ENCODE results near the gene OR4K14. TPM values are rescaled to one million over a fixed set of nuclear protein-coding genes. Genes with fewer than 3 reads are reported as not detected.

Gene OR4K14
- total RNA-seq (under 1 TPM; 0.31 to 0.87 TPM), polyA plus RNA-seq (ENCODE audit: insufficient read depth, low read depth, low replicate concordance) (not detected)
- long read RNA-seq, donor 1 = 0 reads
- long read RNA-seq, donor 2 = 0 reads

- no peak for DNase-seq
Observed at GRCh38 chr14:20019257-20019865, at the start of gene OR4K14. Gene OR4K14, minus strand, starts transcription at chr14:20019307. Its CDS starts 4,114 bp downstream, at chr14:20015193.

GRCh38 chr14:20059745-20060144 lies 40.6 kb upstream of the OR4K14 start, which contains the start of gene OR4L1:
Gene OR4L1, plus strand, starts transcription at chr14:20060045. Its CDS starts 0 bp downstream, at chr14:20060045.
- intact Hi-C loops (cut with DNase I; ENCODE audit: low total_unique reads) = no loop called here
- Histone ChIP-seq H3K4me3 (no peak within 1 kb of the TSS), H3K27ac (no peak within 1 kb of the TSS), H3K9me3 (no peaks in the 10 kb centered on the region), H3K27me3 (no peaks in the 10 kb centered on the region), H3K36me3 (ENCODE audit: low read depth, missing control alignments) (no peaks in the 10 kb centered on the region), H3K4me1 (no peaks in the 10 kb centered on the region)
- DNase-seq = no peak
- no peak for TF ChIP-seq CTCF (IDR thresholded peaks at IDR 0.05)
- TF ChIP-seq POLR2A (IDR thresholded peaks at IDR 0.05) = no peak
- WGBS, 2 donors = 76 to 81% methylated on average over 2 of the region's 2 CpGs

More at GRCh38 chr14:20019257-20019865, at the start of gene OR4K14:
- Histone ChIP-seq H3K27ac (no peak within 1 kb of the TSS), H3K27me3 (no peaks in the 10 kb centered on the region), H3K4me1 (no peaks in the 10 kb centered on the region), H3K36me3 (ENCODE audit: low read depth, missing control alignments) (no peaks in the 10 kb centered on the region), H3K4me3 (no peak within 1 kb of the TSS), H3K9me3 (no peaks in the 10 kb centered on the region)
- TF ChIP-seq POLR2A (IDR thresholded peaks at IDR 0.05) (no peak), CTCF (IDR thresholded peaks at IDR 0.05) (no peak)
- 70 to 82% methylated on average over 2 of the region's 2 CpGs for WGBS, 2 donors
- intact Hi-C loops (cut with DNase I; ENCODE audit: low total_unique reads) = no loop called here

- no peaks in the 10 kb centered on the region for H3K27me3 ChIP-seq
- TF ChIP-seq CTCF (IDR thresholded peaks at IDR 0.05) (no peak), POLR2A (IDR thresholded peaks at IDR 0.05) (no peak)
- no peak overlapping the region for H3K4me3 ChIP-seq
- H3K36me3 ChIP-seq (ENCODE audit: low read depth, missing control alignments) = no peaks in the 10 kb centered on the region
- WGBS, 2 donors = 62 to 69% methylated on average over 1 of the region's 1 CpG
- intact Hi-C loops (cut with DNase I; ENCODE audit: low total_unique reads) = no loop called here
- no peaks in the 10 kb centered on the region for H3K4me1 ChIP-seq
- no peaks in the 10 kb centered on the region for H3K9me3 ChIP-seq
- no peak for DNase-seq
- H3K27ac ChIP-seq = no peak overlapping the region
Observed at GRCh38 chr14:20048202-20048601, 29.1 kb upstream of the OR4K14 start.

- intact Hi-C loops (cut with DNase I; ENCODE audit: low total_unique reads) = no loop called here
- no peaks in the 10 kb centered on the region for H3K9me3 ChIP-seq
- no peak for DNase-seq
- H3K27ac ChIP-seq = no peak overlapping the region
- 74 to 84% methylated on average over 4 to 5 of the region's 5 CpGs for WGBS, 2 donors
- no peak overlapping the region for H3K4me3 ChIP-seq
- H3K36me3 ChIP-seq (ENCODE audit: low read depth, missing control alignments) = no peaks in the 10 kb centered on the region
- no peaks in the 10 kb centered on the region for H3K27me3 ChIP-seq
- TF ChIP-seq CTCF (IDR thresholded peaks at IDR 0.05) = no peak
- H3K4me1 ChIP-seq = no peaks in the 10 kb centered on the region
Observed at GRCh38 chr14:20044243-20044642, 25.1 kb upstream of the OR4K14 start.

GRCh38 chr14:20035938-20036337 lies 16.8 kb upstream of the OR4K14 start, which contains the start of gene OR4K13:
Gene OR4K13, minus strand, starts transcription at chr14:20036038. Its CDS starts 1,280 bp downstream, at chr14:20034758.
- 94 to 97% methylated on average over 4 of the region's 4 CpGs for WGBS, 2 donors
- H3K27me3 ChIP-seq = no peaks in the 10 kb centered on the region
- H3K27ac ChIP-seq = no peak within 1 kb of the TSS
- intact Hi-C loops (cut with DNase I; ENCODE audit: low total_unique reads) = no loop called here
- H3K4me1 ChIP-seq = no peaks in the 10 kb centered on the region
- no peak for DNase-seq
- no peaks in the 10 kb centered on the region for H3K36me3 ChIP-seq (ENCODE audit: low read depth, missing control alignments)
- H3K4me3 ChIP-seq = no peak within 1 kb of the TSS
- TF ChIP-seq CTCF (IDR thresholded peaks at IDR 0.05) (no peak), POLR2A (IDR thresholded peaks at IDR 0.05) (no peak)
- no peaks in the 10 kb centered on the region for H3K9me3 ChIP-seq
